ENCODE results near the gene TTYH2.

GRCh38 chr17:74217888-74218287 lies 4.5 kb downstream of the TTYH2 start:
- TF ChIP-seq, protein P1, sequence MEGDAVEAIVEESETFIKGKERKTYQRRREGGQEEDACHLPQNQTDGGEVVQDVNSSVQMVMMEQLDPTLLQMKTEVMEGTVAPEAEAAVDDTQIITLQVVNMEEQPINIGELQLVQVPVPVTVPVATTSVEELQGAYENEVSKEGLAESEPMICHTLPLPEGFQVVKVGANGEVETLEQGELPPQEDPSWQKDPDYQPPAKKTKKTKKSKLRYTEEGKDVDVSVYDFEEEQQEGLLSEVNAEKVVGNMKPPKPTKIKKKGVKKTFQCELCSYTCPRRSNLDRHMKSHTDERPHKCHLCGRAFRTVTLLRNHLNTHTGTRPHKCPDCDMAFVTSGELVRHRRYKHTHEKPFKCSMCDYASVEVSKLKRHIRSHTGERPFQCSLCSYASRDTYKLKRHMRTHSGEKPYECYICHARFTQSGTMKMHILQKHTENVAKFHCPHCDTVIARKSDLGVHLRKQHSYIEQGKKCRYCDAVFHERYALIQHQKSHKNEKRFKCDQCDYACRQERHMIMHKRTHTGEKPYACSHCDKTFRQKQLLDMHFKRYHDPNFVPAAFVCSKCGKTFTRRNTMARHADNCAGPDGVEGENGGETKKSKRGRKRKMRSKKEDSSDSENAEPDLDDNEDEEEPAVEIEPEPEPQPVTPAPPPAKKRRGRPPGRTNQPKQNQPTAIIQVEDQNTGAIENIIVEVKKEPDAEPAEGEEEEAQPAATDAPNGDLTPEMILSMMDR (conservative IDR thresholded peaks at IDR 0.05): no peak
- no peak for TF ChIP-seq EZH2 (IDR thresholded peaks at IDR 0.05; ENCODE audit: low read depth)
